ENCODE data around the gene RNF34.

GRCh38 chr12:121376754-121377697 is 22.9 kb upstream of the RNF34 start:
- TF ChIP-seq CTCF (IDR thresholded peaks at IDR 0.05) (no peak), EP300 (IDR thresholded peaks at IDR 0.05; ENCODE audit: borderline replicate concordance in 1 of 2, low read depth in 1 of 2, low read length in 1 of 2) (no peak), EZH2phosphoT487 (IDR thresholded peaks at IDR 0.05; ENCODE audit: borderline replicate concordance, low read depth) (no peak), RCOR1 (IDR thresholded peaks at IDR 0.05; ENCODE audit: low read length) (no peak), MEF2A (IDR thresholded peaks at IDR 0.05; ENCODE audit: borderline replicate concordance, low read depth) (no peak), RFX5 (IDR thresholded peaks at IDR 0.05; ENCODE audit: low read length) (no peak), POLR2AphosphoS5 (IDR thresholded peaks at IDR 0.05; ENCODE audit: low read depth, low read length) (no peak), FOXJ3 (CRISPR knock-in tag; IDR thresholded peaks at IDR 0.05) (no peak), TAF1 (IDR thresholded peaks at IDR 0.05; ENCODE audit: borderline replicate concordance, low read depth, low read length) (no peak), ELF1 (IDR thresholded peaks at IDR 0.05) (no peak), RAD21 (IDR thresholded peaks at IDR 0.05; ENCODE audit: low read length) (no peak), NFIC (IDR thresholded peaks at IDR 0.05; ENCODE audit: borderline replicate concordance) (no peak), YY1 (IDR thresholded peaks at IDR 0.05; ENCODE audit: low read depth) (no peak), REST (IDR thresholded peaks at IDR 0.05; ENCODE audit: low read depth, low read length) (no peak)
